Mesendoderm (in vitro differentiated cells): Measurements from ENCODE around the gene IMMP2L.

Source experiments
- DNase-seq: peaks from one replicate; pipeline ENCODE4 v3.0.0; 2013
- H2AK5ac ChIP-seq: 2 replicates; pipeline ENCODE4 v1.6.1; 2013; ENCODE audit warnings: low read length, inconsistent platforms
- H2BK120ac ChIP-seq: 2 replicates; pipeline ENCODE4 v1.6.1; 2013; ENCODE audit warnings: low read depth, mild to moderate bottlenecking, low read length, moderate library complexity, mixed read lengths
- H2BK15ac ChIP-seq: replicated peaks from 2 replicates; pipeline ENCODE4 v1.6.1; 2013; ENCODE audit warnings: low read depth, mild to moderate bottlenecking, moderate library complexity
- H2BK5ac ChIP-seq: 2 replicates; pipeline ENCODE4 v1.6.1; 2013; ENCODE audit warnings: low read length, inconsistent platforms
- H3K18ac ChIP-seq: 2 replicates; pipeline ENCODE4 v1.6.1; 2013; ENCODE audit warnings: mild to moderate bottlenecking, low read length, mixed read lengths
- H3K23ac ChIP-seq: one replicate; pipeline ENCODE4 v1.6.1; 2013; ENCODE audit warnings: low read length
- H3K27ac ChIP-seq: 2 replicates; pipeline ENCODE4 v1.5.1; 2013; ENCODE audit warnings: low read depth, mild to moderate bottlenecking, inconsistent platforms, low read length, moderate library complexity
- H3K27me3 ChIP-seq: 2 replicates; pipeline ENCODE4 v1.6.1; 2013; ENCODE audit warnings: low read length, control low read depth, mild to moderate bottlenecking, inconsistent platforms; ENCODE audit not compliant: insufficient read depth, poor library complexity
- H3K36me3 ChIP-seq: 2 replicates; pipeline ENCODE4 v1.6.1; 2013; ENCODE audit warnings: low read length, inconsistent platforms; ENCODE audit not compliant: control insufficient read depth, insufficient read depth
- H3K4ac ChIP-seq: one replicate; pipeline ENCODE4 v1.6.1; 2013; ENCODE audit warnings: low read depth, mild to moderate bottlenecking, low read length, moderate library complexity
- H3K4me1 ChIP-seq: 2 replicates; pipeline ENCODE4 v1.6.1; 2013; ENCODE audit warnings: low read depth, low read length, inconsistent platforms; ENCODE audit not compliant: control insufficient read depth
- H3K4me2 ChIP-seq: 2 replicates; pipeline ENCODE4 v1.6.1; 2013; ENCODE audit warnings: low read length
- H3K4me3 ChIP-seq: 2 replicates; pipeline ENCODE4 v1.5.1; 2013; ENCODE audit warnings: mild to moderate bottlenecking, low read length
- H3K56ac ChIP-seq: one replicate; pipeline ENCODE4 v1.6.1; 2013; ENCODE audit warnings: low read length
- H3K79me1 ChIP-seq: 2 replicates; pipeline ENCODE4 v1.6.1; 2013; ENCODE audit warnings: low read length, inconsistent platforms
- H3K79me2 ChIP-seq: 2 replicates; pipeline ENCODE4 v1.6.1; 2013; ENCODE audit warnings: mild to moderate bottlenecking, low read length; ENCODE audit not compliant: control insufficient read depth, insufficient read depth
- H3K9ac ChIP-seq: 2 replicates; pipeline ENCODE4 v1.6.1; 2013; ENCODE audit warnings: low read length, inconsistent platforms
- H4K5ac ChIP-seq: one replicate; pipeline ENCODE4 v1.6.1; 2013; ENCODE audit warnings: low read length
- H4K8ac ChIP-seq: one replicate; pipeline ENCODE4 v1.6.1; 2013; ENCODE audit warnings: low read depth, mild to moderate bottlenecking, control low read depth, low read length, moderate library complexity
- WGBS: extraction: QIAGEN DNeasy Blood & Tissue Kit; methylation state at CpG from one replicate; pipeline ENCODE4 v1.1.7; 2013; ENCODE audit warnings: low lambda C conversion rate, missing lambda C conversion rate; ENCODE audit not compliant: insufficient coverage; ENCODE audit errors: extremely low coverage; 5-methylcytosine and 5-hydroxymethylcytosine counted together

The IMMP2L gene

DNA sequence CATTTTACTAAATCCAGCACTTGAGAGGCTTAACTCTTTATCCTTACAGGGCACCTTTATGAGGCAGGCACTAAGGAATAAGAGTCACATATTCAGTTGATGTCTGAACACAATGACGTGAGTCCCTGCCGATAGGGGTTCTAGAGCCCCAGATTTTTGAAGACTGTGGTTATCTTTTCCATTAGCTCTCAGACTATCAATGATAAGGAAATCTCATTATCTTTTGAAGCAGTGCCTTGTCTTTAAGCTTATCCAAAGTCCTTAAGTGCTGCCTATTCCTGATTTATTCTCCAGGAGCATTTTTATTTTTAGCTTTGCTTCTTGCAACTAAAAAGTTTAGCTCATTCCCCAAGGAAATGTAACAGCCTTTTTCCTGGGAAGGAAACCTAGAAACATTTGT, 915.5 kb downstream of the IMMP2L start:
- H4K5ac ChIP-seq = no peak overlapping the region
- no peak overlapping the region for H3K4me2 ChIP-seq
- no peaks in the 10 kb centered on the region for H3K27me3 ChIP-seq
- no peak overlapping the region for H3K9ac ChIP-seq
- no peaks in the 10 kb centered on the region for H3K36me3 ChIP-seq
- H3K56ac ChIP-seq = no peak overlapping the region
- no peaks in the 10 kb centered on the region for H3K79me2 ChIP-seq
- no peaks in the 10 kb centered on the region for H3K79me1 ChIP-seq
- H2BK5ac ChIP-seq = no peak overlapping the region
- no peak overlapping the region for H2AK5ac ChIP-seq
- no peak overlapping the region for H3K27ac ChIP-seq
- no peaks in the 10 kb centered on the region for H3K4me1 ChIP-seq
- H2BK120ac ChIP-seq = no peak overlapping the region
- no peak overlapping the region for H3K23ac ChIP-seq
- H4K8ac ChIP-seq = no peak overlapping the region
- WGBS = no CpG with 5 or more reads among the region's 2 CpGs
- no peak overlapping the region for H3K4ac ChIP-seq
- H2BK15ac ChIP-seq = no peak overlapping the region
- H3K4me3 ChIP-seq = no peak overlapping the region
- peak; percentile 34 for DNase-seq
- no peak overlapping the region for H3K18ac ChIP-seq

DNA sequence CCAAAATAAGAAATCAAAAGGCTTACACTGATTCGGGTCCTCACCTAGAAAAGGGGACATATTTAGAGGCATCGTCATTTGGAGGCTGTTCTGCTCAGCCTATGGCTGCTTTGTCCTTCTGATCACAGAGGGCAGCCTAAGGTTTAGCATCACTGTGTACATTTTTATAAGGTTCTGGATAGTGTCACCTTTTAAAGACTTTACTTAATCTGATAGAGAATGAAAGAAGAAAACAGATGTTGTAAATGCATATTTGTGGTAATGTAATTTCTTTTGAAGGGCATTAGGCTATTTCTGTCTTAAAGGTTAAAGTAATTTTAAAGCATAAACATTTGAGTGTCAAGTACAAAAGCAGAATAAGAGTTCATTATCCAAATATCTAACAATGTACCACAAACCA, 916.7 kb downstream of the IMMP2L start:
- H2AK5ac ChIP-seq = no peak overlapping the region
- H3K27me3 ChIP-seq = no peaks in the 10 kb centered on the region
- H3K79me2 ChIP-seq = no peaks in the 10 kb centered on the region
- H3K4ac ChIP-seq = no peak overlapping the region
- H2BK5ac ChIP-seq = no peak overlapping the region
- H3K23ac ChIP-seq = no peak overlapping the region
- H3K9ac ChIP-seq = no peak overlapping the region
- H3K18ac ChIP-seq = no peak overlapping the region
- no peak overlapping the region for H4K5ac ChIP-seq
- no peaks in the 10 kb centered on the region for H3K36me3 ChIP-seq
- H3K4me1 ChIP-seq = no peaks in the 10 kb centered on the region
- H4K8ac ChIP-seq = no peak overlapping the region
- no peak overlapping the region for H3K56ac ChIP-seq
- no peak overlapping the region for H3K4me3 ChIP-seq
- DNase-seq = no peak
- no peak overlapping the region for H2BK15ac ChIP-seq
- no CpG with 5 or more reads among the region's 2 CpGs for WGBS
- no peaks in the 10 kb centered on the region for H3K79me1 ChIP-seq
- H2BK120ac ChIP-seq = no peak overlapping the region
- H3K27ac ChIP-seq = no peak overlapping the region
- no peak overlapping the region for H3K4me2 ChIP-seq

GRCh38 chr7:110645060-110645459, 917.2 kb downstream of the IMMP2L start:
- WGBS = no CpG with 5 or more reads among the region's 3 CpGs
- Histone ChIP-seq H3K4me1 (no peaks in the 10 kb centered on the region), H4K5ac (no peak overlapping the region), H3K4me2 (no peak overlapping the region), H3K18ac (no peak overlapping the region), H3K27me3 (no peaks in the 10 kb centered on the region), H3K36me3 (no peaks in the 10 kb centered on the region), H3K56ac (no peak overlapping the region), H3K9ac (no peak overlapping the region), H3K79me2 (no peaks in the 10 kb centered on the region), H3K79me1 (no peaks in the 10 kb centered on the region), H2BK120ac (no peak overlapping the region), H2BK5ac (no peak overlapping the region), H2BK15ac (no peak overlapping the region), H3K23ac (no peak overlapping the region), H4K8ac (no peak overlapping the region), H2AK5ac (no peak overlapping the region), H3K4ac (no peak overlapping the region), H3K4me3 (no peak overlapping the region), H3K27ac (no peak overlapping the region)
- DNase-seq = no peak

- H2AK5ac ChIP-seq = no peak overlapping the region
- H3K79me1 ChIP-seq = no peaks in the 10 kb centered on the region
- no peak overlapping the region for H3K4ac ChIP-seq
- no peak overlapping the region for H3K56ac ChIP-seq
- H4K5ac ChIP-seq = no peak overlapping the region
- H3K36me3 ChIP-seq = no peaks in the 10 kb centered on the region
- no peak overlapping the region for H3K4me2 ChIP-seq
- H3K18ac ChIP-seq = no peak overlapping the region
- no peak overlapping the region for H3K9ac ChIP-seq
- DNase-seq = no peak
- no peak overlapping the region for H2BK15ac ChIP-seq
- no peak overlapping the region for H3K23ac ChIP-seq
- no peak overlapping the region for H2BK5ac ChIP-seq
- H3K79me2 ChIP-seq = no peaks in the 10 kb centered on the region
- H4K8ac ChIP-seq = no peak overlapping the region
- no CpG with 5 or more reads among the region's 5 CpGs for WGBS
- no peaks in the 10 kb centered on the region for H3K27me3 ChIP-seq
- H3K4me3 ChIP-seq = no peak overlapping the region
- H2BK120ac ChIP-seq = no peak overlapping the region
- H3K27ac ChIP-seq = no peak overlapping the region
- H3K4me1 ChIP-seq = no peaks in the 10 kb centered on the region
Observed at GRCh38 chr7:110637252-110637651, 925.0 kb downstream of the IMMP2L start.

DNA sequence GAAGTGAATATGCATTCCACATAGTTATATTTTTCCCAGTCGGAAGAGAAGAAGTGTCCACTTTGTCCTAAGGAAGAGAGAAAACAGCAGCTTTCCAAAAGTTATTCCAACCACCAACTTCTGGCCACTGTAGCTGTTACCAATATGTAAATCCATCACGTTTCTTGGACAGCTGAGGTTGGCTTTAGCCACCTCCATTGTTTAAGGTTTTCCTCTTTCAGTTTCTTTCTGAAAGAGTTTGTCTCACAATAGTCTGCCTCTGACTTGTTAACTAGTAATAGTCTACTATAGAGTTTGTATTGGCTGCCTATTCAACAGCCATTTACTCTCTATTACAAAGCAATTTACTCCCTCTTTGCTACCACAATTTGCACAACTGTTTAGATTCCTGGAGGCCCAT, 929.0 kb downstream of the IMMP2L start:
- no peak overlapping the region for H3K4ac ChIP-seq
- no peak overlapping the region for H3K4me2 ChIP-seq
- H2AK5ac ChIP-seq = no peak overlapping the region
- no peak overlapping the region for H3K9ac ChIP-seq
- no peak overlapping the region for H2BK15ac ChIP-seq
- H4K5ac ChIP-seq = no peak overlapping the region
- H3K79me2 ChIP-seq = no peaks in the 10 kb centered on the region
- no peaks in the 10 kb centered on the region for H3K79me1 ChIP-seq
- no peaks in the 10 kb centered on the region for H3K4me1 ChIP-seq
- H3K27ac ChIP-seq = no peak overlapping the region
- H3K18ac ChIP-seq = no peak overlapping the region
- H3K4me3 ChIP-seq = no peak overlapping the region
- no peak overlapping the region for H2BK120ac ChIP-seq
- H3K36me3 ChIP-seq = no peaks in the 10 kb centered on the region
- H3K27me3 ChIP-seq = no peaks in the 10 kb centered on the region
- H3K56ac ChIP-seq = no peak overlapping the region
- WGBS = no CpG with 5 or more reads among the region's 2 CpGs
- H3K23ac ChIP-seq = no peak overlapping the region
- DNase-seq = no peak
- no peak overlapping the region for H2BK5ac ChIP-seq
- H4K8ac ChIP-seq = no peak overlapping the region

GRCh38 chr7:110626414-110626813, 935.9 kb downstream of the IMMP2L start:
- Histone ChIP-seq H4K8ac (no peak overlapping the region), H2AK5ac (no peak overlapping the region), H3K4ac (no peak overlapping the region), H4K5ac (no peak overlapping the region), H3K79me2 (no peaks in the 10 kb centered on the region), H2BK5ac (no peak overlapping the region), H2BK120ac (no peak overlapping the region), H3K4me3 (no peak overlapping the region), H3K9ac (no peak overlapping the region), H2BK15ac (no peak overlapping the region), H3K23ac (no peak overlapping the region), H3K4me1 (no peaks in the 10 kb centered on the region), H3K79me1 (no peaks in the 10 kb centered on the region), H3K36me3 (no peaks in the 10 kb centered on the region), H3K27me3 (no peaks in the 10 kb centered on the region), H3K56ac (no peak overlapping the region), H3K27ac (no peak overlapping the region), H3K4me2 (no peak overlapping the region), H3K18ac (no peak overlapping the region)
- DNase-seq = no peak
- WGBS = no CpG with 5 or more reads among the region's 2 CpGs
